NCI-H2196 (cell line): Measurements from ENCODE around the gene OCA2.
"Not testable (repeated sequence)": the region's sequence is repeated elsewhere in the genome, so short reads cannot be mapped to it uniquely, and the experiment has no call there.

Source experiments
- DNase-seq: peaks from one replicate; lab custom pipeline; 2025; ENCODE audit not compliant: unreplicated experiment; lab: John Stamatoyannopoulos, UW

Gene OCA2

GRCh38 chr15:28098766-28099554, at the start of gene OCA2:
Gene OCA2, minus strand, starts transcription at chr15:28099315. Its CDS starts 17,441 bp downstream, at chr15:28081874.
- no peak for DNase-seq

- no peak for DNase-seq
These were observed 48.7 kb upstream of the OCA2 start for GRCh38 chr15:28147801-28148200.

GRCh38 chr15:28145419-28145818, 46.3 kb upstream of the OCA2 start:
- DNase-seq, result not testable (repeated sequence)

GRCh38 chr15:28140062-28140461, 40.9 kb upstream of the OCA2 start:
- no peak for DNase-seq

- not testable (repeated sequence) for DNase-seq
These were observed 38.4 kb upstream of the OCA2 start for GRCh38 chr15:28137408-28138039.

- DNase-seq, result not testable (repeated sequence)
These were observed 37.3 kb upstream of the OCA2 start for GRCh38 chr15:28136236-28136904.

GRCh38 chr15:28133281-28133680, 34.2 kb upstream of the OCA2 start:
- no peak for DNase-seq

- no peak for DNase-seq
These were observed 33.6 kb upstream of the OCA2 start for GRCh38 chr15:28132524-28133275.

- DNase-seq, result no peak
These were observed 32.8 kb upstream of the OCA2 start for GRCh38 chr15:28131946-28132345.

GRCh38 chr15:28131400-28131799, 32.3 kb upstream of the OCA2 start:
- DNase-seq, result no peak

- no peak for DNase-seq
These were observed 31.5 kb upstream of the OCA2 start for GRCh38 chr15:28130651-28131050.

GRCh38 chr15:28129231-28129848, 30.2 kb upstream of the OCA2 start:
- no peak for DNase-seq

- DNase-seq, result no peak
These were observed 28.9 kb upstream of the OCA2 start for GRCh38 chr15:28128031-28128430.

GRCh38 chr15:28127036-28127435, 27.9 kb upstream of the OCA2 start:
- no peak for DNase-seq

- peak; percentile 50 for DNase-seq
These were observed 26.8 kb upstream of the OCA2 start for GRCh38 chr15:28125673-28126651.

- no peak for DNase-seq
These were observed 25.7 kb upstream of the OCA2 start for GRCh38 chr15:28124841-28125240.

- peak; percentile 58 for DNase-seq
These were observed 24.4 kb upstream of the OCA2 start for GRCh38 chr15:28123408-28124023.

GRCh38 chr15:28122038-28122949, 23.2 kb upstream of the OCA2 start:
- DNase-seq, result no peak
